HFFc6 (cell line): ENCODE data around the gene NDRG3. TPM values are rescaled to one million over a fixed set of nuclear protein-coding genes. Genes with fewer than 3 reads are reported as not detected.

Source experiments
- DNase-seq: peaks from one replicate; pipeline ENCODE4 v3.0.0-alpha.2; 2018
- H3K27ac Mint-ChIP-seq: 2 replicates; pipeline ENCODE4 v1.8.0; 2020; ENCODE audit warnings: mild to moderate bottlenecking, mixed read lengths
- H3K27me3 Mint-ChIP-seq: 2 replicates; pipeline ENCODE4 v1.8.0; 2021; ENCODE audit warnings: mild to moderate bottlenecking, moderate library complexity, mixed read lengths; ENCODE audit not compliant: insufficient read depth
- H3K36me3 Mint-ChIP-seq: 2 replicates; pipeline ENCODE4 v1.8.0; 2021; ENCODE audit warnings: low read depth, mixed read lengths
- H3K4me1 Mint-ChIP-seq: 2 replicates; pipeline ENCODE4 v1.8.0; 2020; ENCODE audit warnings: low read depth, mixed read lengths
- H3K4me3 Mint-ChIP-seq: 2 replicates; pipeline ENCODE4 v1.8.0; 2020; ENCODE audit warnings: mild to moderate bottlenecking, moderate library complexity, mixed read lengths
- H3K9me3 Mint-ChIP-seq: 2 replicates; pipeline ENCODE4 v1.8.0; 2020; ENCODE audit warnings: mild to moderate bottlenecking, mixed read lengths
- total RNA-seq, 6 experiments: library from RNA; stranded (reverse); fragmentation: NEBNext Ultra II Directional; extraction: Animal tissue kit (Norgen Biotek cat#: 25700); gene quantifications; 2 replicates in 1 of 6; 3 replicates in 5 of 6; pipeline ENCODE4 v1.2.3, GENCODE V29; 2021
- TF ChIP-seq, protein P1 (sequence below): fragments of 200-600 bp; sonication (generic); IDR thresholded peaks from 2 replicates; pipeline ENCODE4 v1.5.0; 2021; ENCODE audit warnings: antibody characterized with exemption, mild to moderate bottlenecking

The NDRG3 gene
- total RNA-seq, 6 experiments from 2014 or later: 32.8 to 42.3 (median 37.2) TPM

DNA sequence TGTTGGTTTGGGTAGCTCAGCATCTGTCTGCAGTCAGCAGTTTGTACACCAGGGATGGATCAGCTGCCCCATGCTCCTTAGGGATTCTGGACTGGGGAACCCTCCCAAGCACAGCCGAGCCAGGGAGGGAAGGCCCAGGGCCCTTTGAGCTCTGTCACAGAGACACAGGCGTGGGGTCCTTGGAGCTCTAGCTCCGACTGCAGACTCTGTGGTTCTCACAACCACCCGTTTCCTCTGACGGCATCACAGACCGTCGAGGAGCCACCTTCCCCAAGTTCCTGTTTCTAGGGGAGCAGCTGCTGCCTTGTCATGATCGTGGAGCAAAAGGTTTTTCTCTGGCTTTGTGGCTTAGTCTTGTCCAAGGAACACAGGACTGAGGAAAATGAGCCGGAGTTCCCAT is 99.9 kb downstream of the NDRG3 start, which contains the start of gene SLA2:
Gene SLA2, minus strand, starts transcription at position 199 of the 400 bp plus-strand sequence. CDS start 4,861 bp downstream, outside the sequence.
- no peaks in the 10 kb centered on the region for H3K9me3 Mint-ChIP-seq
- TF ChIP-seq, protein P1, sequence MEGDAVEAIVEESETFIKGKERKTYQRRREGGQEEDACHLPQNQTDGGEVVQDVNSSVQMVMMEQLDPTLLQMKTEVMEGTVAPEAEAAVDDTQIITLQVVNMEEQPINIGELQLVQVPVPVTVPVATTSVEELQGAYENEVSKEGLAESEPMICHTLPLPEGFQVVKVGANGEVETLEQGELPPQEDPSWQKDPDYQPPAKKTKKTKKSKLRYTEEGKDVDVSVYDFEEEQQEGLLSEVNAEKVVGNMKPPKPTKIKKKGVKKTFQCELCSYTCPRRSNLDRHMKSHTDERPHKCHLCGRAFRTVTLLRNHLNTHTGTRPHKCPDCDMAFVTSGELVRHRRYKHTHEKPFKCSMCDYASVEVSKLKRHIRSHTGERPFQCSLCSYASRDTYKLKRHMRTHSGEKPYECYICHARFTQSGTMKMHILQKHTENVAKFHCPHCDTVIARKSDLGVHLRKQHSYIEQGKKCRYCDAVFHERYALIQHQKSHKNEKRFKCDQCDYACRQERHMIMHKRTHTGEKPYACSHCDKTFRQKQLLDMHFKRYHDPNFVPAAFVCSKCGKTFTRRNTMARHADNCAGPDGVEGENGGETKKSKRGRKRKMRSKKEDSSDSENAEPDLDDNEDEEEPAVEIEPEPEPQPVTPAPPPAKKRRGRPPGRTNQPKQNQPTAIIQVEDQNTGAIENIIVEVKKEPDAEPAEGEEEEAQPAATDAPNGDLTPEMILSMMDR: no peak

DNA sequence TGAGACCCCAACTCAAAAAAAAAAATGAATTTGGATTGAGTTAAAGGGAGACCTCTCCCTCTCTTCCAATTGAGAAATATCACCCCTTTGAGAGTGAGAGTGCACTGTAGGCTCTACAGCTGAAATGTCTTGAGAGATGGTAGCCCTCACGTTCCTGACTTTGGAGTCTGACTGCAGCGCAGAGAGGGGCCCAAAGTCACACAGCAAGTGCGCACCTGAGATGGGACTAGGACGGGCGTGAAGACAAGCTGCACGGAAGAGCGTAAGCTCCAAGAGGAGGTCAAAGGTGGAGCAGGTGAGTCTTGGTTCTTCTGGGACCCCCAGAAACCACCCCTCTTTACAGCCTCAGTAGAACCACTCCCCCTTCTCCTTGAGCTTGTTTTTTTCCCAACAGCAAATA is 100.5 kb downstream of the NDRG3 start:
- Mint-ChIP-seq H3K27me3 (peaks cover 7% of the 10 kb centered on the region), H3K9me3 (no peaks in the 10 kb centered on the region), H3K4me3 (no peak overlapping the region), H3K4me1 (no peaks in the 10 kb centered on the region), H3K36me3 (no peaks in the 10 kb centered on the region), H3K27ac (no peak overlapping the region)
- no peak for DNase-seq
- TF ChIP-seq, protein P1: no peak

More for the DNA sequence above, 99.9 kb downstream of the NDRG3 start, which contains the start of gene SLA2:
- DNase-seq: no peak
- Mint-ChIP-seq H3K36me3 (no peaks in the 10 kb centered on the region), H3K4me3 (no peak within 1 kb of the TSS), H3K27ac (no peak within 1 kb of the TSS), H3K4me1 (no peaks in the 10 kb centered on the region), H3K27me3 (peaks cover 7% of the 10 kb centered on the region)

DNA sequence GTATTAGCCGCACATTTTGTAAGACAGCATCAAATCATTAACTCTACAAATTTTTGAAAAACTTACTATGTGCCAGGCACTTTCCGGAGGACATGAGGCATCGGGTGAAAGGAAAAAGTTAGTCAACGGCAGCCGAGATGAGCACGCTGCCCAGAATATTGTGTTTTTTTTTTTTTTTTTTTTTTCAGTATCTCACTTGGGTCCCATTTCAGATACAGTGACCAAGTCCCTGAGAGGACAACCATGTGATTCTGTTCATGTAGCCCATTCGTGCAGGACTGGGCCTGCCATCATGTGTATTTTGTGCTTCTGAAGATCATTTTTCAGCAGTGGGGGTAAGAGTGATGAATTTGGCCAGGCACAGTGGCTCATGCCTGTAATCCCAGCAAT is 101.2 kb downstream of the NDRG3 start:
- H3K9me3 Mint-ChIP-seq: no peaks in the 10 kb centered on the region
- TF ChIP-seq, protein P1: no peak
- H3K27ac Mint-ChIP-seq: no peak overlapping the region
- H3K27me3 Mint-ChIP-seq: peaks cover 7% of the 10 kb centered on the region
- no peak for DNase-seq
- H3K4me1 Mint-ChIP-seq: no peaks in the 10 kb centered on the region
- no peaks in the 10 kb centered on the region for H3K36me3 Mint-ChIP-seq
- H3K4me3 Mint-ChIP-seq: no peak overlapping the region

DNA sequence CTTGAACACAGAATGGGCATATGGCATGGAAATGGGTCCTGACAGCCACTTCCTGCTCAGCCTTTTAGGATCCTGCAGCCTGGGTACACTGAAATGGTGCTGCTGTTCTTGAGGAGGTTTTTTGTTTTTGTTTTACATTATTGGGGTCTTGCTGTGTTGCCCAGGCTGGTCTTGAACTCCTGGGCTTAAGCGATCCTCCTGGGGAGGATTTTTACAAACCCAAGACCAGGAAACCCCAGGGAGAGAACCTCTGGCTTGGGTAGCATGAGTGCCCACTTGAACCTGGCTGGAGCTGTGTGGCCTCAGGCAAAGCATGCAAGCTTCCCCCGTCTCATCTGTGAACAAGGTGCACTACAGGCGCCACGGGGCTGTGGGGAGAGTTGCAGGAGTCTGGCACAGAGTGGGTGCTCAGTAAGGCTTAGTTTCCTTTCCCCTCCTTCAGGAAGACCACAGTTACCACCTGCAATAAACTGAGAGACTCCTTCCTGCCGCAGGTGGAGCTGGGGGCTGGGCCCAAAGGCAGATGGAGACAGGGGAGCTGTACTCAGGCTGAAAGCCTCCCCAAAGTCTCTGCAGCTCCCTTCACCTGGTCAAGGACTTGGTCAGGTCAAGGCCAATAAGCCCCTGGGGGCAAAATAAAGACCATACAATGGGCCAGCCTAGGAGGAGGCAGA is 101.7 kb downstream of the NDRG3 start:
- no peak for DNase-seq
- TF ChIP-seq, protein P1: no peak
- Mint-ChIP-seq H3K4me1 (no peaks in the 10 kb centered on the region), H3K27ac (no peak overlapping the region), H3K36me3 (no peaks in the 10 kb centered on the region), H3K4me3 (no peak overlapping the region), H3K27me3 (peaks cover 7% of the 10 kb centered on the region), H3K9me3 (no peaks in the 10 kb centered on the region)

DNA sequence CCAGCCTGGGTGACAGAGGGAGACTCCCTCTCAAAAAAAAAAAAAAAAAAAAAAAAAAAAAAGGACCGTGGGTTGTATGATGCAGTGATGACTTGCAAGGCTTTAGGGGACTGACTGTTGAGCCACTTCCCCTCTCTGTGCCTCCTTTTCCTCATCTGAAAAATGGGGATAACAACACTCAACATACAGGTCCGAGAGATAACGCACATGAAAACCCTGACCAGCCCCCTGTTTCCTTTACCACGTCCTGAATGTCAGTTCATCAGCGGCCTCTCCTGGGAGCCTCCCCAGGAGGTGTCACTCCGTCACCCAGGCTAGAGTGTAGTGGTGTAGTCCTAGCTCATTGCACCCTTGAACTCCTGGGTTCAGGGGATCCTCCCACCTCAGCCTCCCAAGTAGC is 103.8 kb downstream of the NDRG3 start:
- no peak overlapping the region for H3K4me3 Mint-ChIP-seq
- H3K36me3 Mint-ChIP-seq: no peaks in the 10 kb centered on the region
- TF ChIP-seq, protein P1: no peak
- no peaks in the 10 kb centered on the region for H3K9me3 Mint-ChIP-seq
- H3K27me3 Mint-ChIP-seq: peaks cover 7% of the 10 kb centered on the region
- no peak for DNase-seq
- H3K27ac Mint-ChIP-seq: no peak overlapping the region
- H3K4me1 Mint-ChIP-seq: no peaks in the 10 kb centered on the region
